UCSD-AML1 (cell line): ENCODE data around the gene JOSD1.

ENCODE experiments used
- DNase-seq: peaks from one replicate; lab custom pipeline; 2025; ENCODE audit not compliant: unreplicated experiment; lab: John Stamatoyannopoulos, UW

Gene JOSD1

GRCh38 chr22:38700789-38701628 lies at the start of gene JOSD1:
TSS of gene JOSD1 (minus strand) at chr22:38700943. CDS start at chr22:38699987, 956 bp downstream.
- DNase-seq: peak; percentile 93

- DNase-seq: no peak
Measured at GRCh38 chr22:38750104-38750503, 49.4 kb upstream of the JOSD1 start.

GRCh38 chr22:38748487-38749136 lies 47.9 kb upstream of the JOSD1 start:
- DNase-seq: no peak

GRCh38 chr22:38745676-38746460 lies 45.1 kb upstream of the JOSD1 start:
- no peak for DNase-seq

GRCh38 chr22:38744981-38745380 lies 44.2 kb upstream of the JOSD1 start:
- DNase-seq: no peak

GRCh38 chr22:38742176-38742942 lies 41.6 kb upstream of the JOSD1 start:
- no peak for DNase-seq

GRCh38 chr22:38741576-38741975 lies 40.8 kb upstream of the JOSD1 start:
- DNase-seq: no peak

- DNase-seq: no peak
Measured at GRCh38 chr22:38741166-38741565, 40.4 kb upstream of the JOSD1 start.

GRCh38 chr22:38740754-38741153 lies 40.0 kb upstream of the JOSD1 start:
- DNase-seq: no peak

GRCh38 chr22:38740116-38740723 lies 39.5 kb upstream of the JOSD1 start:
- no peak for DNase-seq

GRCh38 chr22:38739300-38740055 lies 38.7 kb upstream of the JOSD1 start:
- DNase-seq: no peak

GRCh38 chr22:38738475-38739070 lies 37.8 kb upstream of the JOSD1 start:
- no peak for DNase-seq

- DNase-seq: no peak
Measured at GRCh38 chr22:38737302-38738060, 36.7 kb upstream of the JOSD1 start.

- DNase-seq: no peak
Measured at GRCh38 chr22:38736257-38736570, 35.5 kb upstream of the JOSD1 start.

GRCh38 chr22:38735465-38736256 lies 34.9 kb upstream of the JOSD1 start:
- no peak for DNase-seq

- DNase-seq: no peak
Measured at GRCh38 chr22:38735126-38735464, 34.4 kb upstream of the JOSD1 start.

GRCh38 chr22:38734421-38735100 lies 33.8 kb upstream of the JOSD1 start:
- no peak for DNase-seq
